ENCODE results near the gene MRPL20.
A peak's percentile ranks its signal among the peaks of the same experiment; 100 is the strongest.
"Not testable (repeated sequence)": the region's sequence is repeated elsewhere in the genome, so short reads cannot be mapped to it uniquely, and the experiment has no call there.

The MRPL20 gene

DNA sequence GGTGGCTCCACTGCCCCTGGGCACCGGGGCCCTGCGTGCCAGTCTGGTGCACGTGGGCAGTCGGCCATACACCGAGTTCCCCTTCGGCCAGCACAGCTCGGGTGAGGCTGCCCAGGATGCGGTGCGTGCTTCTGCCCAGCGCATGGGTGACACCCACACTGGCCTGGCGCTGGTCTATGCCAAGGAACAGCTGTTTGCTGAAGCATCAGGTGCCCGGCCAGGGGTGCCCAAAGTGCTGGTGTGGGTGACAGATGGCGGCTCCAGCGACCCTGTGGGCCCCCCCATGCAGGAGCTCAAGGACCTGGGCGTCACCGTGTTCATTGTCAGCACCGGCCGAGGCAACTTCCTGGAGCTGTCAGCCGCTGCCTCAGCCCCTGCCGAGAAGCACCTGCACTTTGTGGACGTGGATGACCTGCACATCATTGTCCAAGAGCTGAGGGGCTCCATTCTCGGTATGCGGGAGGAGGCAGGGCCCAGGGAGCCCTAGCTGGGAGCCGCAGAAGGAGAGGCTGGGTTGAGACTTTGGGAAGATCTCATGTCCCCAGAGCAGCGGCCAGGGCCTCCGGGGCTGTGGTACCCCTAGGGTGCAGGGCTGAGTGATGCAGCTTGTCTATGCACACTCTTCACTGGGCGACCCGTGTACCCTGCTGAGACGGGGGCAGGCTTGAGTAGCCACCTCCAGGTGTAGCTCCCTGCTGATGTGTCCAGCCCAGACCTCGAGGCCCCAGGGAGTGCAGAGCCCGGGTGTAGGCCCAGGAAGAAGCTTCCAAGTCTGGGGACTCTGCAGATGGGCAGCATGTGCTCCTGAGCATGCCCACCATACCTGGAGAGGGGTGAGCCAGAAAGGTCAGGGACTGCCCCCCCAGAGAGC lies 30.2 kb upstream of the MRPL20 start:
- no peak for ATAC-seq

DNA sequence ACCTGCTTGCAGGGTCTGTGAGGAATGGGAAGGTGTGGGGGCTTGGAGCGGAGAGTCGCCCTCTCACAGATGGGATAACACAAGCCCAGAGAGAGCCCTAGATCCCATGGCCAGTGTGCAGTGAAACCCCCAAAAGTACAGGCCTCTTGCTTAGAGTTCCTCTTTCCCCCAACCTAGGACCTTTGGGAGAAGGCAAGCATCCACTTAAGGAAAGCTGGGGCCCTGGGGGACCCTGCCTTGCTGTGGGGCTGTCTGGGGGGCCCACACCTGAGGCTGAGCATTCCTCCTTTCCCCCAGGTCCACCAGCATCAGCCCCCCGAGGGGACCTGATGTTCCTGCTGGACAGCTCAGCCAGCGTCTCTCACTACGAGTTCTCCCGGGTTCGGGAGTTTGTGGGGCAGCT lies 29.5 kb upstream of the MRPL20 start:
- no peak for ATAC-seq

DNA sequence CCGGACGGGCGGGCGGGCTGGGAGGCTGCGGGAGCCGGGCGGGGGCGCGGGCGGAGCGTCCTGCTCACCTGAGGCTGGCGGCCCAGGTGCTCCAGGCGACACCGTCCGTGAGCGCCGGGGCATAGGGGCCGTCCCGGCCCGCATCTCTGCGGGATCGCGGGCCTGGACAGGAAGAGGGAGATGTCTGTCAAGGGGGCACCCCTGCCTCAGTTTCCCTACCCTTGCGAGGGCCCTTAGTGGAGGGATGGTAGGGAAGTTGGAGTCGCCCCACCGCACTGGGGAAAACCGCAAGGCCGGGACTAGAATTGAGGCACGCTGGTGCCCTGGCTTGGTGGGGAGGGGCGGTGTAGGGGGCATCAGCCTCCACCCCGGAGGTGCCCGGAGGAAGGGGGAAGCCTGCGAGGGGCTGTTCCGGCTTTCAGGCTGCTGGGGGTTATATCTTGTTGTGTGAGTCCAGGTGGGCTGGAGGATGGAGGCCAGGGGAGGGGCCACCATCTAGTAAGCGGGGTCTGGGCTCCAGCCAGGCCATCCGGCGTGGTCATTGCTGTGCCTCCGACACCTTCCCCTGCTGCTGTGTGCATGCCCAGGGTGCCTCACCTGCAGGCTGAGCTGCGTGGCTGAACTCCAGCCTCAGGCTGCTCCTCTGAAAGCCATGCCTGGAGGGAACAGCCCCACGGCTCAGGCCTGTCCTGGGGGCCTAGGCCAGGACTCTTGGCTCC lies 29.0 kb upstream of the MRPL20 start:
- ATAC-seq = no peak

DNA sequence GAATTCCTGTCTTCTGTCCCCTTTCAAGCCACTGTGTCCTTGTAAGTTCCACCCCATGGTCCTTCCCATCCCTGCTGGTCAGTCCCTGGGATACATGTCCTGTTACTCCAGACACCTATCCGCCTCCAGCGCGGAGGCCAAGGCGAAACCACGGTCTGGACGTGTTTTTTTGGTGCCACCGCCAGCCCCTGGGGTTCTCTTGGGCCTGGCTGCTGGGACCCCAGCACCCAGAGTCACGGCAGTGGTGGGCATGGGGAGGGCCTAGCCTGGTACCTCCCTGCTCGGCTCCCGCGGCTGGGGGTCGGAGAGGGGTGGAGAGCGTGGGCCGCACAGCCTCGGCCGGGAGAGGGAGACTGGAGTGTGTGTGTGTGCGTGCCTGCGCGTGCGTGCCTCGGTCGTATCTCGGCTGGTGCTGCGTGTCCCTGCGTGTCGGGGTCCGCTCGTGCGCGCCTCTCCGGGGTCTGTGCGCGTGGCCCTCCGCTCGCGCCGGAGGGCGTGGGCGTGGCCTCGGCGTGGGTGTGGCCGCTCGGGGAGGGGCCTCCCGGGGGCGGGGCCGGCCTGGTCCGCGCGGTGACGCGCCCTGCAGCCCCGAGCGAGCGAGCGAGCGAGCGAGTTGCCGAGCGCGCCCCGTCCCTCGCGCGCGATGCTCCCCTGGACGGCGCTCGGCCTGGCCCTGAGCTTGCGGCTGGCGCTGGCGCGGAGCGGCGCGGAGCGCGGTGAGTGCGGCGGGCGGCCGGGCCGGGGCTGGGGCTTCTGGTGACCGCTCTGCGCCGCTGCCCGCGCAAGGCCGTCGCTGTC lies 28.2 kb upstream of the MRPL20 start, which contains the start of gene VWA1:
Gene VWA1, plus strand, starts transcription at position 585 of the 798 bp plus-strand sequence. Its CDS starts 59 bp downstream, at position 644.
- ATAC-seq = peak; percentile 55 to 59

DNA sequence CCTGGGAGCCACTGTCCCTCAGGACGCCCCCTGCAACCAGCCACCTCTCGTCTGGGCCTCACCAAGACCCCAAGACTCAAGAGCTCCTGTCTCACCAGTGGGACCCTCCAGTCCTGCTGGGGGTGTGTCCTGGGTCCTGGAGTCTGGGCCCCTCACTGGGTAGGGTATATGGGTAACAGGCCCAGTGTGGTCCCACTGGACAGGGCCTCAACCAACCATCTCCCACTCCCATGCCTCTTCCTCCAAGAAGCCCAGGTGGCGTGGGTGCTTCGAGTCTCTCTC lies 27.7 kb upstream of the MRPL20 start:
- ATAC-seq = no peak

DNA sequence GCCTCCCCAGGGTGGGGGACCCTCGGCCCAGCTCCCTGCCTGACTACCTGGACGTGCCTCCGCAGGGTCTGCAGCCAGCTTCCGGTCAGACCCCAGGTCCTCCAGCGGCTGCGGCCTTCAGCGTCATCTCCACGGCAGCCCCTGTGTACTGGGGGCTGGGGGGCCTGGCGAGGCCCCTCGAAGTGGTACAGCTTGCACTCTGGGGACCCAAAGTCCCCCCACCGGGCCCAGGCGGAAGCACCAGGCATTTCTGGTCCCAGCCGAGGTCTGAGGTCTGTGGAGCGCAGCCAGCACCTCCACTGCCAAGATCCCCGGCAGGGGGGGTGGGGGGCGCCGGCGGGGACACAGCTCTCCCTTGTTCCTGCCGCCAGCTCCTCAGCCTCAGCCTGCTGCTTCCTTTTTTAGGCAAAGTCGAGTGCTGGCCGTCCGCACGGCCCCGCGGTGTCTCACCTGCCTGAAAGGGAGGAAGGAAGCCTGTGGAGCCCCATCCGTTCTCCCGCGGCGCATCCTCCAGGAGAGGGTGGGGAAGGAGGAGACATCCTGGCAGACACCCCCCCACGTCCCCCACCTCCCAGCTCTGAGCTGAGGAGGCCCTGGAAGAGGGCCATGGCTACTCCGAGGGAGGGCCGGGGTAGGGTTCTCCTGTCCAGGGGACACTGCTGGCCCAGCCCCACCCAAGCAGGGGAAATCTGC lies 27.2 kb upstream of the MRPL20 start:
- no peak for ATAC-seq

DNA sequence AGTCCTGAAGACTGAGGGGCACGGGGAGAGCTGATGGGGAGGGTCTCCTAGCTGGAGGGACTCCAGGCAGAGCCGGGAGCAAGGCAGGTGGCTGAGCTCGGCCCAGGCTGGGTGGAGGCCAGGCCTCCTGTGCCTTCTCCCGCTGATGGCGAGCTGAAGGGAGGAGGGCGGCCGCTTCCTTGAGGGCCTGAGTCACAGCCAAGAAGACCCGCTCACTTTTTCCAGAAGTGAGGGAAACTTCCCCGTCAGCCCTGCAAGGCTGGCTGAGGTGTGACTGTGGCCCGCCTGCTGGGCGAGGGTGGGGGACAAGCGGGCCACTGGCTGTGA lies 26.7 kb upstream of the MRPL20 start:
- ATAC-seq = peak; percentile 79

DNA sequence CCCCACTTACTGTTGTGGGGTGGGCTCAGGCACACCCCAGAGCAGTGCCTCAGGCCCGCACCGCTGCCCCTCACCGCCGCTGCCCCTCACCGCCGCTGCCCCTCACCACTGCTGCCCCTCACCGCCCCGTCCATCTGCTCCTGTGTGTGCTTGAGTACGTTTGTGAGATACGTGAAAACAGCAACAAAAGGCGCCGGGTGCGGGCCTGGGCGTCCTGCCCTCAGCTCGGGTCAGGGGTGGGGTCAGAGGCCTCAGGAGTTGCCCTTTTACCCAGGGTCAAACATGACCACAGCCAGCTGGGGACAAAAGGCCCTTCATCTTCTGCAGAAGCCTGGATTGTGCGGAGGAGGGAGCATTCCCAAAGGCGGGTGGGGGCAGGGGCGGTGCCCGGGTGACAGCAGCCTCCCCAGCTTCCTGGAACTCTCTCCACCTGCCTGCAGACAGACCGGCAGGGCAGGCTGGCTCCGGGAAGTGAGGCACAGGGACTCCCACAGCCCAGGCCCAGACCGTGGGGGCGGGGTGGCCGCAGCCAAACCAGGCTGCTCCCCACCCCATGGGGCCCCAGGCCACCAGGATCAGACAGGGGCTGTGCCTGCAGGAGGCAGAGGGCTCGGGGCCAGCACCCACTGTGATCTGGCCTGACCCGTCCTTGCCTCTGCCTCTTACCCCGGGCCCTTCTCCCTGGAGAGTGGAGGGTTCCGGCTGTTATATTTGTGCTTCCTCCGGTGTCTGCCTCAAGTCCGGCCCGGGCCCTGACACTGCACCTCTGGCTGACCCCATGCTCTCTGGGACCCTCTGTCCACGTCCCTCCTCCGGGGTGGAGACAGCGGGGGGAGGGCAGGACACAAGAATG lies 26.1 kb upstream of the MRPL20 start:
- ATAC-seq = no peak

DNA sequence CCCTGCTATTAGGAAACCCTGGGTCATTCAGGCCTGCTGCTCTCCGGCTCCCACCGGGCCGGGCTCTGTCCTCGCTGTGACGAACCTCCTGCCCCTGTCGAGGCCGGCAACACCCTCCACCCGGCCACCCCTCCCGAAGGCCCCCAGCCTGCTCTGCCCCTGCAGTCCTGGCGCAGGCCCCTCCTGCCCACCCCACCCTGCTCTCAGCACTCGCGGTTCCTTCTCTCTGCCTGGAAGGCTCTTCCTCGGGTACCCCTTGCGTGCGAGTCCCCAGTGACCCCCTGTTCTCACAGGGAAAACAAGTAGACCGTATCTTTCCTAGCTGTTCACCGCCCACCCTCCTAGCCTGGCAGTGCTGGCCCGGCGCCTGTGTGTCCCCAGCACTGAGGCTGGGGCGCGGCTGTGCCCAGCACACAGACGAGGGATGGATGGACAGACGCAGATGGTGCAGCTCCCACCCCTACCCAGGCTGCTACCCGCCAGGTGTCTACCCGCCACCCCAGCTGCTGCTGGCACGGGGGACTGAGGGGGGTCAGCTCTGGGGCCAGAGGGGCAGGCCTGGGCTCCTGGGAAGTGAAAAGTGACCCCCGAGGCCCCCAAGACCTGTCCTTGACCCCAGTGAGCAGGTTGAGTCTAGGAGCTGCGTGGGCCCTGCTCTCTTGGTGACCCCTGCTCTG lies 25.3 kb upstream of the MRPL20 start:
- no peak for ATAC-seq

DNA sequence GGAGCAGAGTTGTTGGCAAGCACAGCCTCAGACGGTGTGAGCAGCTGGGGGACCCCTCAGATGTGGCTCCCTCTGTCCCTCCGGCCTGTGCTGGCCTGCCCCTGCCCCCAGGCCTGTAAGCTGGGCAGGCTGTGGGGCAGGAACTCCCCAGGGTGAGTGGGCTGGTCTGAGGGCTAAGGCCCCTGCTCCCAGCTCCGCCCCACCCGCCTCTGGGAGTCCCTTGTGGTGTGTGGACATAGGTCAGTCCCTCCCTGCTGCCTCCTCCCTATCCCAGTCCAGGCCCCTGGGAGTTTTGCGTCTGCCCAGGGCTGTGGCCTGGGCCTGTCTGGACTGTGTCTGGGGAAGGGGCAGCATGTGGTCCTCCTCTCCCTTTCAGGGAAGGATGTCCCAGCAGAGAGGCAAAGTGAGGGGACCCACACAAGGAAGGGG lies 24.8 kb upstream of the MRPL20 start:
- no peak for ATAC-seq

DNA sequence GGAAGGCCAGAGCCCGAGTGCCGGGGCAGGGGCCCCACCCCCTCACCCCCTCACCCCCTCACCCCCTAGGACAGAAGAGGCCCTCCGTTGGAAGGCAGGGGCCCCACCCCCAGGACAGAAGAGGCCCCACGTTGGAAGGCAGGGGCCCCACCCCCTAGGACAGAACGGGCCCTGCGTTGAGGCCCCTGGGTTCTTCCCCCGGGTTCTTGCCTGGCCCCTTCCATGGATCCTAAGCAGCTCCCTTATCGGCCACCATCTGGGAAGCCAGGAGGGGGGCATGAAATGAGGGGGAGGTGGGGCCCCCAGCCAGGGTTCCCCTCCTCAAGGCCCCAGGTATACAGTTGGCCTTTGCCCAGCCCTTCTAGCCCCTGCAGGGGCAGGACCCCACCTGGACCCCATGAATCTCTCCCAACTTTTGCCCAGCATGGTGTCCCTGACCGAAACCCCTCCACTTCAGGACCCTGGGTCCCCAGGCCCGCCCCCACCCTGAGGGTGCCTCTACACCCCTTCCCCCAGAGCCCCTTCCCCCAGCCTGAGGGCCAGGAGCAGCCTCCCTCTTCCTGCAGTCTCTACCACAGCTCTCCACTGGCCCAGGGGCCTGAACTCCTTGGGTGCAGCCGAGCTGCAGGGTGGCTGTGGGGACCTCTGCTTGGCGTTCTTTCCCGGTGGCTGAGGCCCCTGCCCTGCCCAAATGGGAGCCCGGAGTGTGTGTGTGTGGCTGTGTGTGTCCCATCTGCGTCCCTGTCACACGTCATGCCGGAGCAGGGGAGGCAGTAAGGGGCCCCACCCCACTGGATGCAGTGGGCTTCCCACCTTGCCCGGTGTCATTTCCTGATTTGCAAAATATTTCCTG lies 24.1 kb upstream of the MRPL20 start:
- no peak for ATAC-seq

DNA sequence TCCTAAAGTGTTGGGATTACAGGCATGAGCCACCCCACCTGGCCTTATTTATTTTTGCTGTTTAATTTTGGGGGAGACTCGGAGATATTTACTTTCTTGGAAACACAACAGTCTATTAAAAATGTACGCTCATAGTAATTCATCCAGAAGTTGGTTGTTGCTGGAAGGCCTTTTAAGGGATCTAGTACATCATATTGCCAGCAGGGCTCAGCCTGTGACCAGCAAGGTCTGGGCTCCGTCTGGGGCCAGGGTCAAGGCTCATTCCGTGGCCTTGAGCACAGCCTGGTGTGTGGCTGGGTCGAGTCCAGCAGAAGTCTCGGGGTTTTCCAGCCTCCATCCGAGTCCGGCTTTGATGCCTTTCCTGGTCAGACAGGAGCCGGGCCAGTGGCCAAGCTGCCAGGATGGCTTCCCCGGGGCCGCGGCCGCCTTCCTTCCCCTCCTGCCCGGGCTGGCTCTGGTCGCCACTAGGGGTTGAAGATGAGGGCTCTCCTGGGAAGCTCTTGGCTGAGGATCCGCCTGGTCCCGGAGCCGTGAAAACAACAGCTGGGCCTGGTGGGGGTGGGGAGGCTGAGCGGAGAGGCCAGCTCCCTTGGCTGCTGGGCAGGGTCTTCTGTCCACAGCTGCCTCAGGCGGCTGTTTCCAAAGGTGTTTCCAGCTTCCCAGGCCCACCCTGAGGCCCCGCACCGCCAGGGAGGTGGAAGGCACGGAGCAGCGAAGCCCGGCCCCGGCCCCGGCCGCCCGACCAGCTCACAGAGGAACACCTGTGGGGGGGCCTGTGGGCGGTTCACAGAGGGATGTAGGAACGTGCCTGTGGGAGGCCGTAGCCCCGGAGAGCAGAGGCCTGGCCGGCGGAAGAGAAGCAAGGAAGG lies 23.3 kb upstream of the MRPL20 start:
- no peak for ATAC-seq

DNA sequence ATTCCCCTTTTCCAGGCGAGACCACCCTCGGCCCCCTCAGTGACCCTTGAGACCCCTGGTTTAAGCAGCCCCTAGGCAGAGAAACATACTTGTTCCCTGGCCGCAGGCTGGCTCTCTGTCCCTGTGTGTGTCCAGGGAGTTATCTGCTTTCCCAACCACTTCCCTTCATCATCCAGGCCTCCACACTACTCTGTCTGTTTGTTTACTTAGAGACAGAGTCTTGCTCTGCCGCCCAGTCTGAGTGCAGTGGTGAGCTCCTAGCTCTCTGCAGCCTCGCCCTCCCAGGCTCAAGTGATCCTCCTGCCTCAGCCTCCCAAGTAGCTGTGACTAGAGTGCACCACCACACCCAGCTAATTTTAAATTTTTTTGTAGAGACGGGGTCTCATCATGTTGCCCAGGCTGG lies 22.6 kb upstream of the MRPL20 start:
- ATAC-seq = no peak

DNA sequence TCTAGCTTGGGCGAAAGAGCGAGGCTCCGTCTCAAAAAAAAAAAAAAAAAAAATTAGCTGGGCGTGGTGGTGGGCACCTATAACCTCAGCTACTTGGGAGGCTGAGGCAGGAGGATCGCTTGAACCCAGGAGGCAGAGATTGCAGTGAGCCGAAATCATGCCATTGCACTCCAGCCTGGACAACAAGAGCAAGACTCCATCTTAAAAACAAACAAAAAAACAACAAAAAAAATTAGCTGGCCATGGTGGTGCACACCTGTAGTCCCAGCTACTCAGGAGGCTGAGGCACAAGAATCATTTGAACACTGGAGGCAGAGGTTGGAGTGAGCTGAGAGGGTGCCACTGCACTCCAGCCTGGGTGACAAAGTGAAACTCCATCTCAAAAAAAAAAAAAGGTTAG lies 21.9 kb upstream of the MRPL20 start:
- ATAC-seq = not testable (repeated sequence)

DNA sequence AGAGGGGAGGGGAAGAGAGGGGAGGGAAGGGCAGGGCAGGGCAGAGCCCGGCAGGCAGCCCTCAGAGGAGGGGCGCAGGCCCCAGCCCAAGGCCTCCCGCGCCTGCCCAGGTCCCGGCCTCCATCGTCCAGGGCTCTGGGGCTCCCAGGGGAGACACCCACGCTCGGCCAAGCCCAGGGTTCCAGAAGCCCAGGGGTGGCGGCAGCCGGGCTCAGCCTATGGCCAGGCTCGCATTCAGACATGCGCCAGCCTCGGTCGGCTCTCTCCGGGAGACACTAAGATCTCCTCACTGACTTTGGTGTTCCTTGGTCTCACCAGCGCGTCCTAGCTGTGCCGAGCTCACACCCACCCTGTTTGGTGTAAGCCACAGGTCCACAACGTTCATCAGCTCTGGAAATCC lies 21.1 kb upstream of the MRPL20 start:
- ATAC-seq = no peak

DNA sequence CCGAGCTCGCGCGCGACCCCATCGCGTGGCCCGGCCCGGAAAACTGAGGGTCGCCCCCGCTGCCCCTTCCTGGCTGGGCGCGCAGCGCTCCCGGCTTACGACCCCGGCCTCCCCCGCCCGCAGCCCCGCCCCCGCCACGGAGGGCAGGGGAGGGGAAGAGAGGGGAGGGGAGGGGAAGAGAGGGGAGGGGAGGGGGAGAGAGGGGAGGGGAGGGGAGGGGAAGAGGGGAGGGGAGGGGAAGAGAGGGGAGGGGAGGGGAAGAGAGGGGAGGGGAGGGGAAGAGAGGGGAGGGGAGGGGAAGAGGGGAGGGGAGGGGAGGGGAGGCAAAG lies 20.7 kb upstream of the MRPL20 start:
- no peak for ATAC-seq

DNA sequence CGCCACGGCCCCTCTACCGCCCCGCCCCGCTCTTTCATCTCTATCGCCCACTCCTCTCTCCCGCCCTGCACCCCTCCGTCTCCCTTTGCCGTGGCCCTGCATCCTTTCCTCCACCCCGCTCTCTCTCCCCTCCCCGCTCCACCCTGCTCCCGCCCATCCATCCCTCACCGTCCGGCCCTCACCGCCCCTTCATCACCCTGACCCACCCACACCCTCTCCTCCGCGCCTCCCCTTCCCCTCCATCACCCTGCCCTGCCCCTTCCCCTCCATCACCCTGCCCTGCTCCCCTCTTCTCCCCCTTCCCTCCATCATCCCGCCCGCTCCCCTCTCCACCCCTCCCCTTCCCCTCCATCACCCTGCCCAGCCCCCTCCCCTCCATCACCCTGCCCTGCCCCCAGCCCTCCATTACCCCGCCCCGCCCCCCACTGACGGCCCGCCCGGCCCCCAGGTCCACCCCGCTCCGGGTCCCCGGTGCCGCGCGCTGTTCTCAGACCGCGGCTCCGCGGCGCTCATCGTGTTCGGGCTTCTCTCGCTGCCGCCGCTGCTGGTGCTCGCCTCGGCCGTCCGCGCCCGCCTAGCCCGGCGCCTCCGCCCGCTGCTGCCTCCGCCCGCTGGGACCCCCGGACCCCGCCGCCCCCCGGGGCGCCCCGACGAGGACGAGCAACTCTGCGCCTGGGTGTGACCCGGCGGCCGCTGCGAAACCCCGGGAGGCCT lies 20.2 kb upstream of the MRPL20 start:
- ATAC-seq = peak in 1 of 2 donors; percentile 10

DNA sequence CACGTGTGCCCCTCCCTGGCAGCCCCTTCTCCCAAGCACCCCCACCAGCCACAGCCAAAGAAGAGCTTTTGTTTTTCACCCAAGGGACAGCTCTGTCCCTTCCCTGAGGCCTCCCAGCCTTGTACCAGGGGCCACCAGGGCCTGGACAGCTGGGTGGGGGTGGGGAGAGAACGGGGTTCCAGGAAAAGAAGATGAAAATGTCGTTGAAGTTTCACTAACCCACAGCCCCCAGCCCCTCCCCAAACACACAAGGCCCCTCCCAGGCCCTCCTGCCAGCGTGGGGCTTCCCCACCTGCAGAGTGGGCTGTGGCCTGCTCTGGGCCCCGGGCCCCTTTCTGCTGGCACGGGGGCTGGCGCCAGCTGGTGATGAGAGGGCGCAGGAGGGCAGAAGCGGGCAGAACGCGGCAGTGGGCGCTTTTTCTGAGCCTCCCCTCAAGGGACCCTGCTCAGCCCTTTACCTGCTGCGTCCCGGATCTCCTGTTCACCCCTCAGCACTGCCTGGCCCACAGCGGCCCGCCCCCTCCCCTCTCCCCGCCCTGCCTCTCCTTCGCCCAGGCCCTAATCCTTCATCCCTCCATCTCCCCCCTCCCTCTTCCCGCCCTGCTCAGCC lies 19.5 kb upstream of the MRPL20 start:
- ATAC-seq = no peak
